NCI-H748 (cell line): ENCODE results near the gene NDUFA12.

ENCODE experiments used
- DNase-seq: peaks from one replicate; lab custom pipeline; 2025; ENCODE audit not compliant: unreplicated experiment; lab: John Stamatoyannopoulos, UW

The NDUFA12 gene

DNA sequence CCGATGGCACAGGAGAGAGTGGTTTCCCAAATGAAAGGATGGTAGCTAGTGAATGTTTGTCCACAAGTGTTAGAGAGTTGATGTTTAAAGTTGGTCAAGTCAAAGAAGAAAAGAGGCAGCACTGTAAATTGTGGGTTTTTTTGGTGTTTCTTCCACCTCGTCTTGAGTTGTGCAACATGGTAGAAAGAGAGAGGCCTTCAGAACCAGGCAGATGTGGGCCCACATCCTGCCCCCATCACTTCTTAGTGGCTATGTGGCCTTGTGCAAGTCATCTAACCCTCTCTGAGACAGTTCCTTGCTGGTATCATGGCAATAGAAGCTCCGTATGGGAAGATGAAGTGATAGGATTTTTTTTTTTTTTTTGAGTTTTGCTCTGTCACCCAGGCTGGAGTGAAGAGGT, 60.8 kb downstream of the NDUFA12 start:
- DNase-seq: no peak

DNA sequence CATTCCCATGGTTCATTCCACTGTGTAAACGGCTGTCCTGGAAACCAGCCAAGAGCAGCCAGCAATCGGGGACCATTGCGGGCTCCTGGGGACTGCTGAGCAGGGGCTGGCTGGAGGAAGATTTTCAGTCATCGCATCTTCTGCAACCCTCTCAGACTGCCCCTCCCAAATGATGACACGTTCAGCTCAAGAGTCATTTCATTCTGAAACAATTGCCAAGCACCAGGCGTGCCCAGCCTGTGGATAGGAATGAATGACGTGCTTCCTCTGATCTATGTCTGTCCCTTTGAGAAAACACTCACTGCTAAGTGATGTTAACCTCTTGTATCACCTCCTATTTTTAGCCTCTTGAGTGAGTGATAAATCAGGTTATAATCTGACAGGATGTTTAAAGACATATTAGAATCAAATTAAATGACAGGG, 62.0 kb downstream of the NDUFA12 start:
- peak; percentile 74 for DNase-seq

GRCh38 chr12:94940771-94941170, 62.7 kb downstream of the NDUFA12 start:
- DNase-seq: no peak

DNA sequence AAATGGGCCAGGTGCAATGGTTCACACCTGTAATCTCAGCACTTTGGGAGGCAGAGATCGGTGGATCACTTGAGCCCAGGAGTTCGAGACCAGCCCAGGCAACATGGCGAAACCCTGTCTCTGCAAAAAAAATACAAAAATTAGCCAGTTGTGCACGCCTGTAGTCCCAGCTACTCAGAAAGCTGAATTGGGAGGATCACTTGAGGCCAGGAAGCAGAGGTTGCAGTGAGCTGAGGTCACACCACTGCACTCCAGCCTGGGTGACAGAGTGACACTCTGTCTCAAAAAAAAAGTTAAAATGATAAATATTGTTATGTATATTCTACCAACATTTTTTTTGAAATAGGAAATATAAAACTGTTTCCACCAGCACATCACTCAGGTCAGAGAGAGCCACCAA, 64.9 kb downstream of the NDUFA12 start:
- DNase-seq: no peak

DNA sequence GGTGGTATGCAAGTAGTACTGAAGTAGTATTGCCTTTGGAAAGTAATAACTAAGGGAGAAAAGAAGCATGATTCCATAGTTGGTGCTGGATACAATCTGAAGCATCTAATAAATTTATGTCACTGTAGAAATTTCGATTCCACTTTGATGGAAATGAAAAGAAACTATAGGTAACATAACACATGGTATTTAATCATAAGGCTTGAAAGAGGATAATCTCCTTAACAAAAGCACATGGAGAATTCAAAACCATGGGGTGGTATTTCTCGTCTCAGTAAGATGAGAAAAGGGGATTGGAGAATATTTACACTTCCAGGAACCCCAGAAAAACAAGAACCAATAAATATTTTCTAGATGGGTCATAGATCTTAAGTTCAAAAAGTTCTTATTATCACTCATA, 72.7 kb downstream of the NDUFA12 start:
- no peak for DNase-seq

GRCh38 chr12:94930216-94930654, 73.3 kb downstream of the NDUFA12 start:
- no peak for DNase-seq

GRCh38 chr12:94929780-94930179, 73.7 kb downstream of the NDUFA12 start:
- no peak for DNase-seq

DNA sequence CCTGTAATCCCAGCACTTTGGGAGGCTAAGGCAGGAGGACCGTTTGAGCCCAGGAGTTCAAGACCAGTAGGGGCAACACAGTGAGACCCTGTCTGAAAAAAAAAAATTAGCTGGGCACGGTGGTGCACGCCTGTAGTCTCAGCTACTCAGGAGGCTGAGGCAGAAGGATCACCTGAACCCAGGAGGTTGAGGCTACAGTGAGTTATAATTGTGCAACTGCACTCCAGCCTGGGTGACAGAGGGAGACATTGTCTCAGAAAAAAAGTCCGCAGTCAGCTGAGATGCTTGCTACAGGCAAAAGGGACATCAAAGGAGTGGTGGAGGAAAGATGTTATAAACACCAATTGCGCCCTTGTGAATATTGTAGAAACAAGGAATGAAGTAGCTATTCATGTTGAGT, 77.8 kb downstream of the NDUFA12 start:
- DNase-seq: no peak

DNA sequence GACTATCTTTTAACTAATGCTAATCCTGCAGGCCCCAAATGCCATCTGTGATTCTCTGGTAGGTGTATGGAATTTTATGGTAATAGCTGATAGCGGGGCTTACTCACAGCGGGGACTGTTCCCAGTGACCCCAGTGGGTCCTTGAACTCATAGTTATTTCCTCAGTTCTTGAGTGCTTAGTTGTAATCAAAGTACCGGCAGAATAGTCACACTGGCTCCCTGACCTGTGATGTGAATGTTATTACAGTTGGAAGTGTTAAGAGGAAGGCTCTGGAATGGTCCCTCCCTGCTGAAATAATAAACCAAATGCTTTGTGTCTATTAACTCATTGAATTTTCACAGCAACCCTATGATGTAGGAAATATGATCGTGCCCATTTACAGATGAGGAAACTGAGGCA, 78.3 kb downstream of the NDUFA12 start:
- no peak for DNase-seq

DNA sequence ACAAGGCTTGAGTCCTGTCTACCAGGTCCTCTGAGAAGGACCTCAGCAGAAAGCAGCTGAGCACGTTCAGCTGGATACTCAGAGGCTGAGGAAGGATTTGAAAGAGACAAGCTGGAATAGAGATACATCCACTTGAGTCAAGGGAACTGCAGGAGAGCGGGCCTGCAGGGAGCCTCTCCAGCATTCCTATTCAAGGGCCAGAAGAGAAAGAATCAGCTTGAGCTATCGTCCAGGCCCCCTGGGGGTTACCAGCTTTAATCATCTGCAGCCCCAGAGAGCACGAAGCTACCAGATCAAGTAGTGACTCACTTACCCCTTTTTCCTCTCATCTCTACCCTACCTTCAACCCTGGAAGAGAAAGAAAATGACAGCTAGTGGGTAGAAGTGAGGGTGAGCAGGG, 80.9 kb downstream of the NDUFA12 start:
- no peak for DNase-seq
